Thymus (tissue), 11 donors: ENCODE measurements around the gene GPRIN3. TPM values are rescaled to one million over a fixed set of nuclear protein-coding genes. Genes with fewer than 3 reads are reported as not detected.

Source experiments
- DNase-seq, 9 donors: peaks; one replicate each; pipeline ENCODE4 v3.0.0-alpha.2; 2013; ENCODE audit warnings: low spot score in 9 of 9, low read depth in 6 of 9, missing footprints in 1 of 9
- H3K27ac ChIP-seq, 2 donors: one replicate each; pipeline ENCODE4 v1.5.1; 2013; ENCODE audit warnings: control low read depth in 1 of 2, low read depth in 1 of 2, low read length in 1 of 2, mild to moderate bottlenecking in 1 of 2, moderate library complexity in 1 of 2
- H3K27me3 ChIP-seq, 2 donors: one replicate each; pipeline ENCODE4 v1.5.1; 2013; ENCODE audit warnings: low read length in 1 of 2; ENCODE audit not compliant: control insufficient read depth in 2 of 2, insufficient read depth in 1 of 2
- H3K36me3 ChIP-seq, 2 donors: one replicate each; pipeline ENCODE4 v1.5.1; 2013; ENCODE audit warnings: low read length in 1 of 2, mild to moderate bottlenecking in 1 of 2, moderate library complexity in 1 of 2; ENCODE audit not compliant: control insufficient read depth in 2 of 2, insufficient read depth in 2 of 2
- H3K4me1 ChIP-seq, 2 donors: one replicate each; pipeline ENCODE4 v1.5.1; 2013; ENCODE audit warnings: low read length in 2 of 2; ENCODE audit not compliant: control insufficient read depth in 2 of 2, insufficient read depth in 2 of 2
- H3K4me3 ChIP-seq, 2 donors: one replicate each; pipeline ENCODE4 v1.5.1; 2013; ENCODE audit warnings: low read length in 2 of 2, control low read depth in 1 of 2, mild to moderate bottlenecking in 1 of 2
- H3K9me3 ChIP-seq, 2 donors: one replicate each; pipeline ENCODE4 v1.5.1; 2013; ENCODE audit warnings: low read length in 1 of 2, mild to moderate bottlenecking in 1 of 2; ENCODE audit not compliant: control insufficient read depth in 2 of 2, insufficient read depth in 1 of 2
- WGBS: extraction: QIAGEN DNeasy Blood & Tissue Kit; methylation state at CpG from one replicate; pipeline ENCODE4 v1.1.7; 2013; 5-methylcytosine and 5-hydroxymethylcytosine counted together
- polyA plus RNA-seq: library from polyadenylated mRNA; stranded (reverse); fragments of 200-250 nt; gene quantifications from one replicate; pipeline ENCODE4 v1.2.3, GENCODE V29; 2013
- total RNA-seq: library from RNA; stranded (reverse); fragments of 120-200 nt; gene quantifications from one replicate; pipeline ENCODE4 v1.2.4, GENCODE V29; 2013
- donor health status: healthy.

The GPRIN3 gene
- total and polyA plus RNA-seq, 2 donors: 2.6 to 3.4 TPM

DNA sequence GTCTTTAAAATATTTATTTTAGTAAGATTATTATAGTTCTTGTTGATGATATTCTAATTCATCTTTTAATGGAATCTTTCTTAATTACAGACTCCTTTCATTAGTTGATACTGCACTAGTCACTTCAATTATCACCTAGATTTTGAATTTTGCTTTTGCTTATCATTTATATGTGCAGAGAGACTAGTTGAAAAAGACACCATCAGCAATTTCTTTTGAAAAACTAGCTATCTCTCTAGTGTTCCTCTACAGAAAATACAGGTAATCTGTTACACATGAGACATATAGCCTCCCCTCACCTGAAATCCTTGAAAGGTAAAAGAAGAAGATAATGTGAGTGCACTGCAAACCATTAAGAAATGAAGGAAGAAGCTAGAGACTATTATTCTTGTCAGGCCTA is 31.3 kb downstream of the GPRIN3 start:
- peaks cover 0 to 3% of the 10 kb centered on the region in 2 donors for H3K9me3 ChIP-seq
- H3K36me3 ChIP-seq: no peaks in the 10 kb centered on the region
- H3K4me3 ChIP-seq: no peak overlapping the region
- no peaks in the 10 kb centered on the region for H3K27me3 ChIP-seq
- no peaks in the 10 kb centered on the region for H3K4me1 ChIP-seq
- no peak for DNase-seq
- H3K27ac ChIP-seq: no peak overlapping the region

DNA sequence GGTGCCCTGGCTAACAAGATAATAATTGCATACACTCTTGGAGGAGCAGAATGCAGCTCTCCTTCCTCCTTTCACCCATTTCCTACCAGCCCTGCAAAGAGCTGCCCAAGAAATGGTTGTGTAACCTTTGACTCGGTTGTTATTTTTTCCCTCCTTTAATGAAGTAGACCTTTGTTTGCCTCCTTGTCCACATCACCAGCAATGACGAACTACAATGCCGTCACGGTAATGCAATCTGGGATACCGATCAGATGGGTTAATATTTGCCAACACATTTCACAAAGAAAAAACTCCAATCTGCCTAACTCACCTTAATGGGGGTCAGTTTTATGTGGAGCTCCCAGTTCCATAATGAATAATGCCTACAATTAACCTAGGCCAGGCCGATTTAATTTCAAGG is 32.0 kb downstream of the GPRIN3 start:
- no peak overlapping the region for H3K4me3 ChIP-seq
- no peak overlapping the region for H3K27ac ChIP-seq
- H3K4me1 ChIP-seq: no peaks in the 10 kb centered on the region
- WGBS: 94% methylated on average over 6 of the region's 6 CpGs
- no peak for DNase-seq
- no peaks in the 10 kb centered on the region for H3K9me3 ChIP-seq
- no peaks in the 10 kb centered on the region for H3K27me3 ChIP-seq
- no peaks in the 10 kb centered on the region for H3K36me3 ChIP-seq

DNA sequence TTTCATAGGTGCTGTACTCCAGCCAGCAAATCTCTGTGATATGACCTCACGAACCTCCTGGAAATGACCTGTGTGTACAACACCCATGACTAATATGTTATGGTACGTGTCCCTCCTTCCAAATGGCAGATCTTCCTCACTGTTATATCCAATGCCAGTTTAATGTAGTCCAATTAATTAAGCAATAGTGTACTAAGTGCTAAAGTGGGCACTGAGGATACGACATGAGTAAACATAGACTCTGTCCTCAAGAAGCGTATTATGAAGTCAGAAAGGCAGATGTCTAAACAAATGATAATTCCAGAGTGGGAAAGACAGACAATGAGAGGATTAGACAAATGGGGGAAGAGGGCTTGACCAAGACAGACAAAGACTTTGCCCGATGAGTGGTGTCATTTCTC is 33.9 kb downstream of the GPRIN3 start:
- 98% methylated on average over 5 of the region's 5 CpGs for WGBS
- no peaks in the 10 kb centered on the region for H3K4me1 ChIP-seq
- H3K36me3 ChIP-seq: no peaks in the 10 kb centered on the region
- no peak overlapping the region for H3K4me3 ChIP-seq
- H3K27ac ChIP-seq: no peak overlapping the region
- no peaks in the 10 kb centered on the region for H3K27me3 ChIP-seq
- no peak for DNase-seq
- no peaks in the 10 kb centered on the region for H3K9me3 ChIP-seq

DNA sequence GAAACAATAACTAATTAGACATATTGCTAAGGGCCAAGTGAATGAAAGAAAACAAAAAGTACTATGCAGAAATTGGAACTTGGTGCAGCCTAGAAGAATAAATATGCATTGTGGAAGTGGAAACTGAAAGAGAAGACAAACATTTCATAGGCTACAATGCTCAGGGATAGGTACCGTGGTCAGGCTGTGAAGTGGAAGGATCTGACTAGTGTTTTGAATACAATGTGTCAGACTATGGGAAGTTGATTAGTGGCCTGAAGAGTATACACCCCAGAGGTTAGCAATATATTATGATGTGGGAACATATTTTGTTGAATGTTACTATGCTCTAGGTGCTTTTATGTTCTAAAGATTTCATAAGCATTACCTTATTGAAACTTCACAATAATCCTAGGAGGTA is 36.8 kb downstream of the GPRIN3 start:
- Histone ChIP-seq H3K27me3 (no peaks in the 10 kb centered on the region), H3K9me3 (no peaks in the 10 kb centered on the region), H3K36me3 (no peaks in the 10 kb centered on the region), H3K27ac (no peak overlapping the region), H3K4me3 (no peak overlapping the region), H3K4me1 (no peaks in the 10 kb centered on the region)
- 86% methylated on average over 1 of the region's 1 CpG for WGBS
- no peak for DNase-seq

DNA sequence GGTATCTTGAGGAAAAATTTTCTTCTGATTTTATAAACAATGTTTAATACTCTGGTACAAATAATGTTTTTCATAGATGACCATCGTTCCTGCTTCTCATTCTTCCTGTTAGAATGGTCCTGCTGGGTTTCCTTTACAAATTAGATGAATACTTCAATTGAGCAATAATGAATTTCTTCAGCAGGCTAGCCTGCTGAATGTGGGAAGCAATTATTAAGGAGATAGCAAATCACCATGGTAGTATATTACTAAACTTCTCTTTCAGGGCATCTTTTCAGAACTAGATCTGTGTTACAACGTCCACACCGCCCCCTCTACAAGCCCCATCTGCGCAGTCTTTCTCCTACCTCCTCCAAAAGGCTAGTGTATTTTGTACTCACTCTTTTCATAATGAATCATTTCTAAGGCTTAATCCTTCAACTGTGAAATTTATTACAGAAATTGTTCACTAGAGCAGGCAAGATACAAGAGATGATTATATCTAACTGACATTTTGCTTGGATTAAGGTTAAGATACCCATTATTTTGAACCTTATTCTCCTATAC is 38.4 kb downstream of the GPRIN3 start:
- H3K4me3 ChIP-seq: no peak overlapping the region
- no peaks in the 10 kb centered on the region for H3K4me1 ChIP-seq
- DNase-seq: no peak
- no peaks in the 10 kb centered on the region for H3K36me3 ChIP-seq
- no peak overlapping the region for H3K27ac ChIP-seq
- H3K9me3 ChIP-seq: no peaks in the 10 kb centered on the region
- 81% methylated on average over 4 of the region's 4 CpGs for WGBS
- no peaks in the 10 kb centered on the region for H3K27me3 ChIP-seq

DNA sequence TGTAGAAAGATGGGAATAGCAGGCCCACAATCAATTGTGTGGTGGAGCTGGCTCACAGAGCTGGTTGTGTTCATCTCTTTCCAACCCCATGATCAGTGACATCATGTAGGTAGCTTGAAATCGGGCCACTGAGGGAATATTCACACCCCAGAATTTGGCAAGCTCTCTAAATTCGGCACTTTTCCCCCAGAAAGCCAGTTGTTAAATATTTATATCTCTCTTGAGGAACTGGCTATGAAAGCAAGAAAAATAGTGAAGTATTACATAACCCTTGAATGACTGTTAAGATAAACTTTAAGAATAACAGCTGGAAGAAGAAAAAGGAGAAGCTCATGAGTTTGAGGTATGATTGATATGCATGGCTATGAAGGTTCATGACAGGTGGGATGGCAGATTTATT is 38.9 kb downstream of the GPRIN3 start:
- Histone ChIP-seq H3K27me3 (no peaks in the 10 kb centered on the region), H3K36me3 (no peaks in the 10 kb centered on the region), H3K9me3 (no peaks in the 10 kb centered on the region), H3K4me3 (no peak overlapping the region), H3K4me1 (no peaks in the 10 kb centered on the region), H3K27ac (no peak overlapping the region)
- no peak for DNase-seq
- 48% methylated on average over 2 of the region's 2 CpGs for WGBS

DNA sequence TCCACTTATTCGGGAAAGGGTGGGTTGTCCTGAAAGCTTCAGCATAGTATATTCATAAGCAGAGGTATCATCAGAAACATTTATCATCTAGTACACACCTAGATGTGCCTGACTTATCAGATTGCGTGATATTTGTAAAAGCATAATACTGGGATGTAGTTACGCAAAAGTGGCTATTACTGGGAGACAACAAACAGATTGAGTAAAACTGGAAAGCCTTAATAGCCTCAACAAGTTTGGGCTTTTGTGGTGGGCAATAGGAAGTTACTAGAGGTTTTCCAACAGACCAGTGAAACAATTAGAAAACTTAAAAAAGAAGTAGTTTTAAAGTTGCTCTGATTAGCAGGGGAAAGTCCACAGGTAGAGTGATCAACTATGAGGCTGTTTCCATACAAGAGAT is 39.8 kb downstream of the GPRIN3 start:
- Histone ChIP-seq H3K36me3 (no peaks in the 10 kb centered on the region), H3K4me3 (no peak overlapping the region), H3K4me1 (no peaks in the 10 kb centered on the region), H3K27ac (no peak overlapping the region), H3K9me3 (no peaks in the 10 kb centered on the region), H3K27me3 (no peaks in the 10 kb centered on the region)
- WGBS: 97% methylated on average over 3 of the region's 3 CpGs
- DNase-seq: no peak

DNA sequence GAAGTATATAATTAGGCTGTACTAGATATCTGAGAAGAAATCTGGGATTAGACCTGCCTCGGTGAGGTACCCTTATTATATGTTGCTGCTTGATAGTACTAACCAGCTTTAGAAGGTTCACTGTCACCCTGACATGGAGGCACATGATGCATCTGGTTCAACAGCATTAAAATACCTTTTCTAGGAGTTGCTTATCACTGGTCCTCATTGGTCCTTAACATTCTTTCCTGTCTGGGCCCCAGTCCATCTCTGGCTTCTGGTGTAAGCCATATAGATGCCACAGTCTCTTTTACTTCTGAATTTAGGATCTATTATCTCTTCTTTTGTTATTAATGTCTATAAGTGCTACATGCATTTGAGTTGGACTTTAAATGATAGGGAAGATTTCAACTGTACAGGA is 40.2 kb downstream of the GPRIN3 start:
- no peak overlapping the region for H3K27ac ChIP-seq
- 98% methylated on average over 1 of the region's 1 CpG for WGBS
- no peaks in the 10 kb centered on the region for H3K9me3 ChIP-seq
- no peak for DNase-seq
- H3K4me1 ChIP-seq: no peaks in the 10 kb centered on the region
- H3K4me3 ChIP-seq: no peak overlapping the region
- H3K36me3 ChIP-seq: no peaks in the 10 kb centered on the region
- H3K27me3 ChIP-seq: no peaks in the 10 kb centered on the region

DNA sequence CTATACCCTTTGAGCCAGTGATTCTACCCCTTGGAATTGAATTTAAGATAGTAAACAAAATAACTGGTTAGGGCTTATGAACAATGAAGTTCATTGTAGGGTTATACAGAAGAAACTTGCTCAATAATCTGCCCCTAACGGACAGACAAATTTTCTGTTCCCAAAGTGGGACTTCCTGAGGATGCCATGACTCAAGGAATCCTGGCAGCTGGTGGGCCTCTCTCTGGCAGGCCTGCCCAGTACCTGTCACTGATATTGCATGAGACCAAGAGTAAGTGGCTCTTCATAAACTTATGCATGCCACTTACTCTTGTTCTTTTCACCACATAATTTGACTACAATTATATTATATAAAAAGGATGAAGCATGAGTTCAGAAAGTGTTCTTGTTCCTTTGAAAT is 41.5 kb downstream of the GPRIN3 start:
- no peaks in the 10 kb centered on the region for H3K36me3 ChIP-seq
- H3K4me3 ChIP-seq: no peak overlapping the region
- H3K27me3 ChIP-seq: no peaks in the 10 kb centered on the region
- DNase-seq: no peak
- H3K4me1 ChIP-seq: no peaks in the 10 kb centered on the region
- no peaks in the 10 kb centered on the region for H3K9me3 ChIP-seq
- H3K27ac ChIP-seq: no peak overlapping the region
- WGBS: 94% methylated on average over 1 of the region's 1 CpG

DNA sequence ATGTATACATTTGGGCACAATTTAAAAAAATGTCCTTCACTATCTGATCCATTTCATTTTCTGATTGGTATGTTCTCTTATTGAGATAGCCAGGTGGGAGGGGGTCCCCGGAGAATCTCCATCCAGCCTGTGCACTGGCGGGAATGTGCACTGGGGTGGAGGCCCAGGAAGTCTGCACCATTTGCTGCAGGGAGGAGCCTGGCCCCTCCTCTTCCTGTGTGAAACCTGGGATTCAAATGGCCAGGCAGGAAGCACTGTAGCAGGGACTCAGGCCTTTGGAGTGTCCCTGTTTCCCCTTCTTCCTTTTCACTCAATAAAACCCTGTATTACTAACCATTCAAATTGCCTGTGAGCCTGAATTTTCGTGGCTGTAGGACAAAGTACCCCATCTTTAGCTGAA is 44.3 kb downstream of the GPRIN3 start:
- H3K4me1 ChIP-seq: no peaks in the 10 kb centered on the region
- H3K27me3 ChIP-seq: no peaks in the 10 kb centered on the region
- H3K36me3 ChIP-seq: no peaks in the 10 kb centered on the region
- H3K4me3 ChIP-seq: no peak overlapping the region
- DNase-seq: no peak
- H3K9me3 ChIP-seq: no peaks in the 10 kb centered on the region
- H3K27ac ChIP-seq: no peak overlapping the region
- 95% methylated on average over 3 of the region's 3 CpGs for WGBS
